Measurements from ENCODE around the gene HHAT. TPM values are rescaled to one million over a fixed set of nuclear protein-coding genes. Genes with fewer than 3 reads are reported as not detected.

The HHAT gene
- total and polyA plus RNA-seq, 2 of the 13 experiments (the other 11 are each of a cell fraction or from before 2014, with no cell fraction given) = 2.6 to 4.9 TPM

- H3K9me3 ChIP-seq (ENCODE audit: low read length) = no peaks in the 10 kb centered on the region
- no peak overlapping the region for H3K9ac ChIP-seq (ENCODE audit: insufficient read depth, low read depth, low read length)
- no peak for FAIRE-seq
- no peak for DNase-seq (ENCODE audit: low spot score)
- peak; percentile 55 for ATAC-seq
- peaks cover 0 to 17% of the 10 kb centered on the region in 2 experiments; a peak in 1 of 5 replicates for H3K27me3 ChIP-seq (ENCODE audit: control insufficient read depth in 1 of 2, insufficient read depth in 2 of 2, low read length in 2 of 2)
- no peaks in the 10 kb centered on the region for H4K20me1 ChIP-seq (ENCODE audit: insufficient read depth, low read length)
- H3K27ac ChIP-seq (ENCODE audit: extremely low read length, insufficient read depth, low read length) = no peak overlapping the region
- H3K4me3 ChIP-seq (replicated peaks in 1 of 3; ENCODE audit: insufficient read depth in 1 of 3, low read depth in 2 of 3, low read length in 3 of 3) = peak overlapping the region in 1 of 3 experiments; percentile 53; a peak in 1 of 6 replicates
- in situ Hi-C loops (cut with HindIII; ENCODE audit: extremely low pct_ligation_motif_present, low pct_unique_long_range_greater_than_20kb) = loop anchor here (5.0 to 25.0 kb wide), 2 partner anchors 170 to 450 kb away; no protein-coding TSS in a partner anchor
- ChIA-PET POLR2A (no interaction called here), CTCF (ENCODE audit: low intra/inter-chr PET ratio, low total read pairs) (interaction anchor here (0.6 to 2.1 kb wide), 3 partner anchors 72 to 452 kb away, joined by 3 to 22 read pairs (median 3); no protein-coding TSS in a partner anchor)
- H3K36me3 ChIP-seq (replicated peaks in 1 of 2; ENCODE audit: control insufficient read depth in 1 of 2, insufficient read depth in 2 of 2, low read length in 2 of 2) = no peaks in the 10 kb centered on the region
- 4% methylated on average over 17 of the region's 18 CpGs for WGBS (ENCODE audit: low lambda C conversion rate)
- no TSS peak for BruUV-seq (replicated peaks)
- H3K4me2 ChIP-seq (ENCODE audit: low read depth, low read length) = peak overlapping the region; percentile 71
- H3K79me2 ChIP-seq (ENCODE audit: insufficient read depth, low read length) = no peaks in the 10 kb centered on the region
- intact Hi-C loops (cut with micrococcal nuclease; ENCODE audit: unreplicated experiment) = loop anchor here (1.0 to 10.0 kb wide), 4 partner anchors 77 to 452 kb away; partner anchors contain the start of gene SERTAD4
- H3K4me1 ChIP-seq (ENCODE audit: insufficient read depth, low read length) = 0 out of 2 replicates have a peak, but pooled peaks cover 5% of the 10 kb centered on the region
- H2AFZ ChIP-seq (ENCODE audit: low read length) = no peak overlapping the region
- no peak for TF ChIP-seq ZNF33A (CRISPR knock-in tag; IDR thresholded peaks at IDR 0.05; ENCODE audit: borderline replicate concordance)
- no peak for TF ChIP-seq HNRNPL (IDR thresholded peaks at IDR 0.05; ENCODE audit: low read depth, low read length)
- no peak for TF ChIP-seq KIAA2018 (CRISPR knock-in tag; IDR thresholded peaks at IDR 0.05; ENCODE audit: borderline replicate concordance)
- TF ChIP-seq, protein P1, sequence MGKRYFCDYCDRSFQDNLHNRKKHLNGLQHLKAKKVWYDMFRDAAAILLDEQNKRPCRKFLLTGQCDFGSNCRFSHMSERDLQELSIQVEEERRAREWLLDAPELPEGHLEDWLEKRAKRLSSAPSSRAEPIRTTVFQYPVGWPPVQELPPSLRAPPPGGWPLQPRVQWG (CRISPR knock-in tag; IDR thresholded peaks at IDR 0.05; ENCODE audit: borderline replicate concordance, low read depth) = no peak
- TF ChIP-seq ZNF737 (CRISPR knock-in tag; IDR thresholded peaks at IDR 0.05; ENCODE audit: borderline replicate concordance) = no peak
- no peak for TF ChIP-seq ZNF354B (CRISPR knock-in tag; IDR thresholded peaks at IDR 0.05)
- TF ChIP-seq, protein P2, sequence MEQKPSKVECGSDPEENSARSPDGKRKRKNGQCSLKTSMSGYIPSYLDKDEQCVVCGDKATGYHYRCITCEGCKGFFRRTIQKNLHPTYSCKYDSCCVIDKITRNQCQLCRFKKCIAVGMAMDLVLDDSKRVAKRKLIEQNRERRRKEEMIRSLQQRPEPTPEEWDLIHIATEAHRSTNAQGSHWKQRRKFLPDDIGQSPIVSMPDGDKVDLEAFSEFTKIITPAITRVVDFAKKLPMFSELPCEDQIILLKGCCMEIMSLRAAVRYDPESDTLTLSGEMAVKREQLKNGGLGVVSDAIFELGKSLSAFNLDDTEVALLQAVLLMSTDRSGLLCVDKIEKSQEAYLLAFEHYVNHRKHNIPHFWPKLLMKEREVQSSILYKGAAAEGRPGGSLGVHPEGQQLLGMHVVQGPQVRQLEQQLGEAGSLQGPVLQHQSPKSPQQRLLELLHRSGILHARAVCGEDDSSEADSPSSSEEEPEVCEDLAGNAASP (CRISPR knock-in tag; IDR thresholded peaks at IDR 0.05; ENCODE audit: borderline replicate concordance) = no peak
- no peak for TF ChIP-seq ZNF362 (CRISPR knock-in tag; IDR thresholded peaks at IDR 0.05; ENCODE audit: borderline replicate concordance)
- no peak for TF ChIP-seq PAF1 (CRISPR knock-in tag; IDR thresholded peaks at IDR 0.05)
- no peak for TF ChIP-seq ARHGAP35 (CRISPR knock-in tag; IDR thresholded peaks at IDR 0.05; ENCODE audit: borderline replicate concordance)
- no peak for TF ChIP-seq NR2C2 (CRISPR knock-in tag; IDR thresholded peaks at IDR 0.05; ENCODE audit: borderline replicate concordance)
Observed at GRCh38 chr1:210311726-210312493, 16.8 kb upstream of the HHAT start.
